Right lobe of liver (tissue), 4 donors: Measurements from ENCODE around the gene TMEFF2.

Experiments used
- POLR2A ChIP-seq: fragments of 450-650 bp; IDR thresholded peaks from one replicate; pipeline ENCODE4 v1.6.1; 2017; ENCODE audit warnings: antibody characterized with exemption, mild to moderate bottlenecking
- TF ChIP-seq, protein P1 (sequence below), 4 donors: fragments of 200-600 bp in 3 of 4; fragments of 450-650 bp in 1 of 4; IDR thresholded peaks; one replicate each; pipeline versions ENCODE4 v1.5.1 to v1.8.0; 2016 to 2022; ENCODE audit warnings: antibody characterized with exemption in 4 of 4, mild to moderate bottlenecking in 2 of 4
- donor health status: DM: no; HTN: no; CAD: no.
- donor health status: DM: no; HTN: no; CAD: no.
- donor health status: DM: no; HTN: yes; CAD: no.

- TF ChIP-seq, protein P1, sequence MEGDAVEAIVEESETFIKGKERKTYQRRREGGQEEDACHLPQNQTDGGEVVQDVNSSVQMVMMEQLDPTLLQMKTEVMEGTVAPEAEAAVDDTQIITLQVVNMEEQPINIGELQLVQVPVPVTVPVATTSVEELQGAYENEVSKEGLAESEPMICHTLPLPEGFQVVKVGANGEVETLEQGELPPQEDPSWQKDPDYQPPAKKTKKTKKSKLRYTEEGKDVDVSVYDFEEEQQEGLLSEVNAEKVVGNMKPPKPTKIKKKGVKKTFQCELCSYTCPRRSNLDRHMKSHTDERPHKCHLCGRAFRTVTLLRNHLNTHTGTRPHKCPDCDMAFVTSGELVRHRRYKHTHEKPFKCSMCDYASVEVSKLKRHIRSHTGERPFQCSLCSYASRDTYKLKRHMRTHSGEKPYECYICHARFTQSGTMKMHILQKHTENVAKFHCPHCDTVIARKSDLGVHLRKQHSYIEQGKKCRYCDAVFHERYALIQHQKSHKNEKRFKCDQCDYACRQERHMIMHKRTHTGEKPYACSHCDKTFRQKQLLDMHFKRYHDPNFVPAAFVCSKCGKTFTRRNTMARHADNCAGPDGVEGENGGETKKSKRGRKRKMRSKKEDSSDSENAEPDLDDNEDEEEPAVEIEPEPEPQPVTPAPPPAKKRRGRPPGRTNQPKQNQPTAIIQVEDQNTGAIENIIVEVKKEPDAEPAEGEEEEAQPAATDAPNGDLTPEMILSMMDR (IDR thresholded peaks at IDR 0.05), result no peak
- no peak for TF ChIP-seq POLR2A
These were observed 243.4 kb downstream of the TMEFF2 start for GRCh38 chr2:191951376-191951775.
